HG02571 (cell line): Measurements from ENCODE around the gene NEK6.

Experiments used
- ATAC-seq: cut with Tn5 transposase; IDR thresholded peaks from one replicate; pipeline ENCODE4 v1.9.1; 2021; ENCODE audit warnings: mild to moderate bottlenecking, moderate library complexity; ENCODE audit not compliant: unreplicated experiment

NEK6 gene

GRCh38 chr9:124295159-124295794, 37.5 kb downstream of the NEK6 start:
- ATAC-seq, result no peak

GRCh38 chr9:124296094-124296493, 38.3 kb downstream of the NEK6 start:
- no peak for ATAC-seq

- no peak for ATAC-seq
Observed at GRCh38 chr9:124296796-124297550, 39.2 kb downstream of the NEK6 start.

GRCh38 chr9:124297551-124297901, 39.8 kb downstream of the NEK6 start:
- ATAC-seq, result no peak

- ATAC-seq, result no peak
Observed at GRCh38 chr9:124297915-124298645, 40.3 kb downstream of the NEK6 start.

GRCh38 chr9:124298646-124299235, 41.0 kb downstream of the NEK6 start:
- ATAC-seq, result no peak

GRCh38 chr9:124299515-124300090, 41.9 kb downstream of the NEK6 start:
- ATAC-seq, result no peak

- no peak for ATAC-seq
Observed at GRCh38 chr9:124300312-124300711, 42.6 kb downstream of the NEK6 start.

- no peak for ATAC-seq
Observed at GRCh38 chr9:124302921-124303320, 45.2 kb downstream of the NEK6 start.

- ATAC-seq, result no peak
Observed at GRCh38 chr9:124303762-124304161, 46.0 kb downstream of the NEK6 start.

- no peak for ATAC-seq
Observed at GRCh38 chr9:124304285-124304684, 46.5 kb downstream of the NEK6 start.

GRCh38 chr9:124306098-124306735, 48.5 kb downstream of the NEK6 start:
- no peak for ATAC-seq

- no peak for ATAC-seq
Observed at GRCh38 chr9:124307379-124308030, 49.8 kb downstream of the NEK6 start.

- ATAC-seq, result no peak
Observed at GRCh38 chr9:124308606-124309491, 51.1 kb downstream of the NEK6 start.

GRCh38 chr9:124309667-124310084, 51.9 kb downstream of the NEK6 start:
- no peak for ATAC-seq

GRCh38 chr9:124311283-124311682, 53.5 kb downstream of the NEK6 start:
- ATAC-seq, result no peak

- ATAC-seq, result no peak
Observed at GRCh38 chr9:124312290-124313265, 54.8 kb downstream of the NEK6 start.

GRCh38 chr9:124313940-124314339, 56.2 kb downstream of the NEK6 start:
- ATAC-seq, result no peak
